H9 (cell line): ENCODE measurements around the gene YY1. TPM values are rescaled to one million over a fixed set of nuclear protein-coding genes. Genes with fewer than 3 reads are reported as not detected.
A peak's percentile ranks its signal among the peaks of the same experiment; 100 is the strongest.

ENCODE experiments used
- DNase-seq: peaks from one replicate; pipeline ENCODE4 v3.0.0-alpha.2; 2017
- H2AFZ ChIP-seq: one replicate; pipeline ENCODE4 v1.6.1; 2013; ENCODE audit warnings: mild to moderate bottlenecking, low read length, control low read depth, moderate library complexity
- H2AK5ac ChIP-seq: 2 replicates; pipeline ENCODE4 v1.6.1; 2013; ENCODE audit warnings: low read length, control low read depth, mixed read lengths; ENCODE audit not compliant: insufficient read length
- H2BK120ac ChIP-seq: one replicate; pipeline ENCODE4 v1.6.1; 2013; ENCODE audit warnings: low read depth, mild to moderate bottlenecking, low read length, control low read depth, inconsistent platforms; ENCODE audit not compliant: poor library complexity, severe bottlenecking
- H2BK12ac ChIP-seq: 2 replicates; pipeline ENCODE4 v1.6.1; 2013; ENCODE audit warnings: low read length, control low read depth, mixed read lengths, low read depth; ENCODE audit not compliant: insufficient read length
- H2BK15ac ChIP-seq: 2 replicates; pipeline ENCODE4 v1.6.1; 2013; ENCODE audit warnings: low read depth, low read length, control low read depth
- H2BK20ac ChIP-seq: one replicate; pipeline ENCODE4 v1.6.1; 2013; ENCODE audit warnings: low read depth, mild to moderate bottlenecking, low read length, control low read depth, inconsistent platforms; ENCODE audit not compliant: poor library complexity, severe bottlenecking
- H2BK5ac ChIP-seq: 2 replicates; pipeline ENCODE4 v1.6.1; 2013; ENCODE audit warnings: low read length, control low read depth, mixed read lengths; ENCODE audit not compliant: insufficient read length
- H3K14ac ChIP-seq: 2 replicates; pipeline ENCODE4 v1.6.1; 2013; ENCODE audit warnings: low read length, control low read depth; ENCODE audit not compliant: insufficient read depth
- H3K18ac ChIP-seq: 2 replicates; pipeline ENCODE4 v1.6.1; 2013; ENCODE audit warnings: low read depth, mild to moderate bottlenecking, mixed read lengths, low read length, control low read depth; ENCODE audit not compliant: insufficient read length
- H3K23ac ChIP-seq: 2 replicates; pipeline ENCODE4 v1.6.1; 2013; ENCODE audit warnings: low read length, control low read depth, mixed read lengths, low read depth; ENCODE audit not compliant: insufficient read length
- H3K23me2 ChIP-seq: 2 replicates; pipeline ENCODE4 v1.6.1; 2013; ENCODE audit warnings: low read depth, mild to moderate bottlenecking, mixed read lengths, low read length, control low read depth; ENCODE audit not compliant: insufficient read length, poor library complexity, severe bottlenecking
- H3K27ac ChIP-seq: 2 replicates; pipeline ENCODE4 v1.5.1; 2013; ENCODE audit warnings: low read length, control low read depth, mixed read lengths, low read depth; ENCODE audit not compliant: insufficient read length
- H3K27me3 ChIP-seq: 2 replicates; pipeline ENCODE4 v1.6.1; 2013; ENCODE audit warnings: low read length, control low read depth, inconsistent platforms; ENCODE audit not compliant: insufficient read depth
- H3K4ac ChIP-seq: 2 replicates; pipeline ENCODE4 v1.6.1; 2013; ENCODE audit warnings: low read depth, mild to moderate bottlenecking, control low read depth, inconsistent platforms, low read length, moderate library complexity
- H3K4me1 ChIP-seq: 2 replicates; pipeline ENCODE4 v1.6.1; 2013; ENCODE audit warnings: low read length, control low read depth, inconsistent platforms; ENCODE audit not compliant: insufficient read depth
- H3K4me2 ChIP-seq: 2 replicates; pipeline ENCODE4 v1.6.1; 2013; ENCODE audit warnings: low read length, control low read depth, mixed read lengths; ENCODE audit not compliant: insufficient read length, insufficient read depth
- H3K56ac ChIP-seq: 2 replicates; pipeline ENCODE4 v1.6.1; 2013; ENCODE audit warnings: low read depth, mild to moderate bottlenecking, mixed read lengths, low read length, control low read depth; ENCODE audit not compliant: insufficient read length
- H3K79me1 ChIP-seq: 2 replicates; pipeline ENCODE4 v1.6.1; 2013; ENCODE audit warnings: low read depth, mild to moderate bottlenecking, moderate library complexity, low read length, control low read depth, inconsistent platforms; ENCODE audit not compliant: insufficient read depth, poor library complexity, severe bottlenecking
- H3K79me2 ChIP-seq: 2 replicates; pipeline ENCODE4 v1.6.1; 2013; ENCODE audit warnings: low read length, control low read depth, inconsistent platforms; ENCODE audit not compliant: insufficient read depth
- H3K9ac ChIP-seq: 2 replicates; pipeline ENCODE4 v1.6.1; 2013; ENCODE audit warnings: low read length, control low read depth, mixed read lengths; ENCODE audit not compliant: insufficient read length; ENCODE audit errors: extremely low read depth
- H3K9me3 ChIP-seq: one replicate; pipeline ENCODE4 v1.6.1; 2013; ENCODE audit warnings: low read depth, low read length, inconsistent platforms; ENCODE audit not compliant: control insufficient read depth
- H3T11ph ChIP-seq: one replicate; pipeline ENCODE4 v1.6.1; 2013; ENCODE audit warnings: mild to moderate bottlenecking, low read length, control low read depth, inconsistent platforms
- H4K20me1 ChIP-seq: one replicate; pipeline ENCODE4 v1.6.1; 2013; ENCODE audit not compliant: control insufficient read depth, insufficient read length, insufficient read depth
- H4K5ac ChIP-seq: 2 replicates; pipeline ENCODE4 v1.6.1; 2013; ENCODE audit warnings: low read depth, mild to moderate bottlenecking, mixed read lengths, low read length, control low read depth; ENCODE audit not compliant: insufficient read length
- H4K8ac ChIP-seq: replicated peaks from 2 replicates; pipeline ENCODE4 v1.6.1; 2013; ENCODE audit warnings: low read length, control low read depth, mixed read lengths, low read depth; ENCODE audit not compliant: insufficient read length
- H4K91ac ChIP-seq: 2 replicates; pipeline ENCODE4 v1.6.1; 2013; ENCODE audit warnings: low read depth, mild to moderate bottlenecking, moderate library complexity, mixed read lengths, low read length, control low read depth; ENCODE audit not compliant: insufficient read length
- H3K27ac Mint-ChIP-seq, 3 experiments: 2 replicates in 2 of 3; 3 replicates in 1 of 3; pipeline ENCODE4 v1.8.0; 2020 to 2021; ENCODE audit warnings: mixed read lengths in 3 of 3, mild to moderate bottlenecking in 1 of 3, moderate library complexity in 1 of 3
- H3K27me3 Mint-ChIP-seq: 2 replicates; pipeline ENCODE4 v1.8.0; 2021; ENCODE audit warnings: low read depth, mild to moderate bottlenecking, moderate library complexity, mixed read lengths
- H3K36me3 Mint-ChIP-seq, 3 experiments: 2 replicates in 2 of 3; 3 replicates in 1 of 3; pipeline ENCODE4 v1.8.0; 2020 to 2021; ENCODE audit warnings: low read depth in 3 of 3, mixed read lengths in 3 of 3; ENCODE audit not compliant: insufficient read depth in 1 of 3
- H3K4me1 Mint-ChIP-seq, 2 experiments: 2 replicates each; pipeline ENCODE4 v1.8.0; 2020; ENCODE audit warnings: mixed read lengths in 2 of 2
- H3K4me3 Mint-ChIP-seq, 2 experiments: 2 replicates in 1 of 2; 3 replicates in 1 of 2; pipeline ENCODE4 v1.8.0; 2020 to 2021; ENCODE audit warnings: mild to moderate bottlenecking in 2 of 2, mixed read lengths in 2 of 2, moderate library complexity in 1 of 2
- H3K9me3 Mint-ChIP-seq, 2 experiments: 2 replicates in 1 of 2; 3 replicates in 1 of 2; pipeline ENCODE4 v1.8.0; 2020; ENCODE audit warnings: mild to moderate bottlenecking in 2 of 2, mixed read lengths in 2 of 2, moderate library complexity in 1 of 2
- CTCF ChIP-seq: fragments of 200-600 bp; sonication (generic); conservative IDR thresholded peaks from 3 replicates; pipeline ENCODE4 v1.8.0; 2021; ENCODE audit warnings: antibody characterized with exemption, mild to moderate bottlenecking
- WGBS: extraction: QIAGEN DNeasy Blood & Tissue Kit; methylation state at CpG from one replicate; pipeline ENCODE4 v1.1.7; 2013; ENCODE audit warnings: missing lambda C conversion rate, low lambda C conversion rate, mixed read lengths; ENCODE audit not compliant: insufficient read length; ENCODE audit errors: extremely low coverage; 5-methylcytosine and 5-hydroxymethylcytosine counted together
- total RNA-seq: library from RNA; stranded (reverse); gene quantifications from 2 replicates; pipeline ENCODE4 v1.2.1, GENCODE V29; 2021

Gene YY1
- total RNA-seq, 1 experiment from 2014 or later, result 103 TPM

GRCh38 chr14:100230361-100230760 lies 8.6 kb upstream of the YY1 start:
- Mint-ChIP-seq H3K4me3 (no peak overlapping the region), H3K27me3 (no peaks in the 10 kb centered on the region), H3K36me3 (peaks cover 6 to 20% (median 15%) of the 10 kb centered on the region in 3 experiments; a peak in 6 of 7 replicates), H3K9me3 (no peaks in the 10 kb centered on the region), H3K27ac (peak overlapping the region in 2 of 3 experiments; percentile 50 to 52; a peak in 4 of 7 replicates), H3K4me1 (peaks cover 3 to 8% of the 10 kb centered on the region in 2 experiments; a peak in 3 of 4 replicates)
- Histone ChIP-seq H2BK15ac (no peak overlapping the region), H3K79me2 (peaks cover 31% of the 10 kb centered on the region; the same call in 1 of the 2 replicates), H3K27ac (no peak overlapping the region), H3K23ac (no peak overlapping the region), H3K27me3 (no peaks in the 10 kb centered on the region), H2BK12ac (no peak overlapping the region), H3K79me1 (peaks cover 12% of the 10 kb centered on the region), H3T11ph (no peak overlapping the region), H3K9ac (no peak overlapping the region), H3K18ac (no peak overlapping the region), H3K4me2 (no peak overlapping the region), H3K4me1 (no peaks in the 10 kb centered on the region), H3K9me3 (no peaks in the 10 kb centered on the region), H2AFZ (no peak overlapping the region), H2BK20ac (no peak overlapping the region), H3K14ac (no peak overlapping the region), H3K23me2 (no peaks in the 10 kb centered on the region), H4K91ac (no peak overlapping the region), H2AK5ac (no peak overlapping the region), H2BK5ac (no peak overlapping the region), H4K8ac (no peak overlapping the region), H4K5ac (no peak overlapping the region), H3K56ac (no peak overlapping the region), H4K20me1 (no peaks in the 10 kb centered on the region), H2BK120ac (no peak overlapping the region), H3K4ac (no peak overlapping the region)
- no CpG with 5 or more reads among the region's 5 CpGs for WGBS
- DNase-seq, result no peak
- no peak for TF ChIP-seq CTCF
